ENCODE data around the gene DMRT3.

DNA sequence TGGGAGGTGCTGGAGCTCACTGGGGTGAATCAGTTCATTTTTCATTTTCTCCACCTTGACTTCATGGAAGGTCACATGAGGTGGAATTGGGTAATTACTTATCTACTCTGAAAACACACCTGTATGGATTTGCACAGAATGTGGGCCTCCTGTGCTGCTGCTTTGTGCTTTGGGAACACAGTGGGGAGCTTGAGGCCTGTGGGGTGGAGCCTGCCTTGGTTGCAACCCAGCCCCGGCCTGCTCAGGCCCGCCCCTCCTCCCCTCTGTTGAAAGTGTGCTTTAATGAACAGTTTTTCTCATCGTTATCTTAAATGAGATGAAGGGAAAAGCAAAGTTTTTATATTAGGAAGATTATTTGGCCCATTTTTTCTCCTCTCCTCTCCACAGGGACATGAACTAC lies 28.5 kb upstream of the DMRT3 start:
- no peak for TF ChIP-seq CTCF (IDR thresholded peaks at IDR 0.05)
- TF ChIP-seq POLR2A (IDR thresholded peaks at IDR 0.05): no peak
